Vagina (tissue), 2 donors: ENCODE results near the gene LILRB2. TPM values are rescaled to one million over a fixed set of nuclear protein-coding genes. Genes with fewer than 3 reads are reported as not detected.
"Not testable (repeated sequence)": the region's sequence is repeated elsewhere in the genome, so short reads cannot be mapped to it uniquely, and the experiment has no call there.

ENCODE experiments used
- DNase-seq, 2 donors: peaks; one replicate each; pipeline ENCODE4 v3.0.0-alpha.2; 2017; ENCODE audit errors: extremely low spot score in 2 of 2
- H3K27ac ChIP-seq: fragments of 200-600 bp; sonication (generic); one replicate; pipeline ENCODE4 v1.5.1; 2019
- H3K27me3 ChIP-seq: fragments of 200-600 bp; sonication (generic); one replicate; pipeline ENCODE4 v1.5.1; 2019
- H3K36me3 ChIP-seq, 2 donors: fragments of 200-600 bp; sonication (generic); one replicate each; pipeline ENCODE4 v1.5.1; 2017 to 2019
- H3K4me1 ChIP-seq: fragments of 200-600 bp; sonication (generic); one replicate; pipeline ENCODE4 v1.5.1; 2019
- H3K4me3 ChIP-seq, 2 donors: fragments of 200-600 bp; sonication (generic); 1 replicate in 1 of 2; 2 replicates in 1 of 2; pipeline ENCODE4 v1.5.1; 2016 to 2019
- H3K9me3 ChIP-seq: fragments of 200-600 bp; sonication (generic); one replicate; pipeline ENCODE4 v1.5.1; 2019
- CTCF ChIP-seq, 3 experiments: fragments of 450-650 bp in 2 of 3; fragments of 200-600 bp in 1 of 3; sonication (generic) in 1 of 3; IDR thresholded peaks; one replicate each; pipeline ENCODE4 v1.5.1; 2017 to 2019; ENCODE audit warnings: antibody characterized with exemption in 3 of 3, mild to moderate bottlenecking in 2 of 3, moderate library complexity in 2 of 3
- POLR2A ChIP-seq, 2 donors: fragments of 450-650 bp; IDR thresholded peaks; one replicate each; pipeline ENCODE4 v1.6.1; 2017; ENCODE audit warnings: antibody characterized with exemption in 2 of 2, mild to moderate bottlenecking in 2 of 2, moderate library complexity in 2 of 2
- POLR2AphosphoS5 ChIP-seq, 2 donors: sonication (generic); formaldehyde crosslinking; IDR thresholded peaks; one replicate each; pipeline ENCODE4 v1.9.0; 2017; ENCODE audit warnings: antibody characterized with exemption in 2 of 2, mild to moderate bottlenecking in 2 of 2, low read depth in 1 of 2; ENCODE audit not compliant: insufficient read depth in 1 of 2
- intact Hi-C: fragments of 100-400 bp; cut with DNase I; formaldehyde crosslinking; loops from one replicate; pipeline ENCODE4 v1.15.1; 2023
- total RNA-seq: library from RNA; depleted of rRNA; stranded (reverse); fragments of >200 nt; gene quantifications from one replicate; pipeline ENCODE4 v1.2.3, GENCODE V29; 2016

LILRB2 gene
- total RNA-seq, 1 donor from 2014 or later, result 2.0 TPM

GRCh38 chr19:54239491-54240371 is 41.2 kb downstream of the LILRB2 start:
- H3K4me1 ChIP-seq, H3K36me3 ChIP-seq, H3K27me3 ChIP-seq, H3K9me3 ChIP-seq, H3K4me3 ChIP-seq, intact Hi-C loops, H3K27ac ChIP-seq: not testable (repeated sequence)
- peak in 1 of 2 donors; percentile 64 for DNase-seq

- H3K27me3 ChIP-seq, result no peaks in the 10 kb centered on the region
- H3K9me3 ChIP-seq, result no peaks in the 10 kb centered on the region
- intact Hi-C loops, result no loop called here
- DNase-seq, result no peak
- no peak overlapping the region for H3K27ac ChIP-seq
- no peaks in the 10 kb centered on the region for H3K4me1 ChIP-seq
- no peak for TF ChIP-seq CTCF (IDR thresholded peaks at IDR 0.05)
- H3K36me3 ChIP-seq, result no peaks in the 10 kb centered on the region
- no peak overlapping the region for H3K4me3 ChIP-seq
Measured at GRCh38 chr19:54233941-54234340, 47.0 kb downstream of the LILRB2 start.

- TF ChIP-seq POLR2A (IDR thresholded peaks at IDR 0.05) (no peak), CTCF (IDR thresholded peaks at IDR 0.05) (peak; percentile 75 to 87 (median 86)), POLR2AphosphoS5 (IDR thresholded peaks at IDR 0.05; ENCODE audit: insufficient read depth in 1 of 2, low read depth in 1 of 2) (peak; percentile 20 to 27)
- no peaks in the 10 kb centered on the region for H3K36me3 ChIP-seq
- no peaks in the 10 kb centered on the region for H3K9me3 ChIP-seq
- no peak overlapping the region for H3K4me3 ChIP-seq
- intact Hi-C loops, result loop anchor here (2.0 kb wide), 1 partner anchor 63 kb away; no protein-coding TSS in a partner anchor
- no peaks in the 10 kb centered on the region for H3K4me1 ChIP-seq
- no peak for DNase-seq
- no peak overlapping the region for H3K27ac ChIP-seq
- no peaks in the 10 kb centered on the region for H3K27me3 ChIP-seq
Measured at GRCh38 chr19:54231077-54231931, 49.6 kb downstream of the LILRB2 start.

GRCh38 chr19:54230031-54230430 is 50.9 kb downstream of the LILRB2 start:
- intact Hi-C loops, result loop anchor here (2.0 kb wide), 1 partner anchor 61 kb away; no protein-coding TSS in a partner anchor
- Histone ChIP-seq H3K36me3 (no peaks in the 10 kb centered on the region), H3K27me3 (no peaks in the 10 kb centered on the region), H3K27ac (no peak overlapping the region), H3K4me1 (no peaks in the 10 kb centered on the region), H3K4me3 (no peak overlapping the region), H3K9me3 (no peaks in the 10 kb centered on the region)
- DNase-seq, result no peak
- TF ChIP-seq CTCF (IDR thresholded peaks at IDR 0.05) (no peak), POLR2AphosphoS5 (IDR thresholded peaks at IDR 0.05; ENCODE audit: insufficient read depth in 1 of 2, low read depth in 1 of 2) (no peak), POLR2A (IDR thresholded peaks at IDR 0.05) (no peak)

GRCh38 chr19:54229146-54229545 is 51.8 kb downstream of the LILRB2 start:
- no peak for DNase-seq
- intact Hi-C loops, result no loop called here
- no peaks in the 10 kb centered on the region for H3K9me3 ChIP-seq

GRCh38 chr19:54224619-54225018 is 56.3 kb downstream of the LILRB2 start:
- H3K4me1 ChIP-seq, intact Hi-C loops, H3K9me3 ChIP-seq, H3K27ac ChIP-seq, H3K36me3 ChIP-seq, H3K27me3 ChIP-seq, H3K4me3 ChIP-seq, DNase-seq: not testable (repeated sequence)

More at GRCh38 chr19:54229146-54229545, 51.8 kb downstream of the LILRB2 start:
- TF ChIP-seq POLR2AphosphoS5 (IDR thresholded peaks at IDR 0.05; ENCODE audit: insufficient read depth in 1 of 2, low read depth in 1 of 2) (no peak), CTCF (IDR thresholded peaks at IDR 0.05) (no peak), POLR2A (IDR thresholded peaks at IDR 0.05) (no peak)
- Histone ChIP-seq H3K36me3 (no peaks in the 10 kb centered on the region), H3K27me3 (no peaks in the 10 kb centered on the region), H3K4me1 (no peaks in the 10 kb centered on the region), H3K27ac (no peak overlapping the region), H3K4me3 (no peak overlapping the region)

GRCh38 chr19:54223937-54224281 is 57.0 kb downstream of the LILRB2 start:
- H3K27ac ChIP-seq, H3K4me1 ChIP-seq, DNase-seq, H3K27me3 ChIP-seq, H3K4me3 ChIP-seq, H3K36me3 ChIP-seq, H3K9me3 ChIP-seq, intact Hi-C loops: not testable (repeated sequence)
